22Rv1 (cell line): ENCODE measurements around the gene CDC42BPG.

Experiments
- ZFX ChIP-seq: fragments of 450-650 bp; IDR thresholded peaks from 2 replicates; pipeline ENCODE4 v1.6.1; 2017; ENCODE audit warnings: antibody characterized with exemption, borderline replicate concordance
- TF ChIP-seq, protein P1 (sequence below): fragments of 450-650 bp; IDR thresholded peaks from 2 replicates; pipeline ENCODE4 v1.5.1; 2017; ENCODE audit warnings: mild to moderate bottlenecking

DNA sequence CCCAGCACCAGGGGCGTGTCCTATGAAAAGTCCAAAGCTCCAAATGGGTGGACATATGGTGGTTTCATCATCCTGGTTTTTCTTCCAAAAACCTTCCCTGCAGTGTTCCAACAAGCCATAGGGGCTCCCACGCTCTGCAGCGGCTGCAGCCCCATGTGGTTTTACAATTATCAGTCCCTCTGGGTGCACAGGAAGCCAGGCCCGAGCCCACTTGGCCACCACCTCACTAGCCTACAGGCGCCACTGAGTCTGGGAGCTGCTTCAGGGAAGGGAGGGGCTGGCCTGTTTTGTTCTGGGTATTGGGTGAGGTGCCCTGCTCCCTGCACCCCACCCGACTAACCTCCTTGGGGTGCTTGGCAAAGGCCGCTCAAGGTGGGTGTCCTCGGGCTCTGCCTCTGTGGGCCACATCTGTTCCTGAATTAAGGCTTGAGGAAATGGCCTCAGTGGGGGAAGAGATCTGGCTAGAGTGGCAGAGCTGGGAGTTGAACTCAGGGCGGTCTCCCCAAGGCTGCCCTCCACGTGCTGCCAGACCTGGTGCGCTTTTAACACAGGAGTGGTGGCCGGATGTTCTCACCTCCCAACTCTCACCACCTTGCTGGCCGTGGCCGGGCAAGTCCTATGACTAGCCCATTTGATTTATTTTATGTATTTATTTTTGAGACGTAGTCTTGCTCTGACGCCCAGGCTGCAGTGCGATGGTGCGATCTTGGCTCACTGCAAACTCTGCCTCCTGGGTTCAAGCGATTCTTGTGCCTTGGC is 5.3 kb upstream of the CDC42BPG start:
- TF ChIP-seq, protein P1, sequence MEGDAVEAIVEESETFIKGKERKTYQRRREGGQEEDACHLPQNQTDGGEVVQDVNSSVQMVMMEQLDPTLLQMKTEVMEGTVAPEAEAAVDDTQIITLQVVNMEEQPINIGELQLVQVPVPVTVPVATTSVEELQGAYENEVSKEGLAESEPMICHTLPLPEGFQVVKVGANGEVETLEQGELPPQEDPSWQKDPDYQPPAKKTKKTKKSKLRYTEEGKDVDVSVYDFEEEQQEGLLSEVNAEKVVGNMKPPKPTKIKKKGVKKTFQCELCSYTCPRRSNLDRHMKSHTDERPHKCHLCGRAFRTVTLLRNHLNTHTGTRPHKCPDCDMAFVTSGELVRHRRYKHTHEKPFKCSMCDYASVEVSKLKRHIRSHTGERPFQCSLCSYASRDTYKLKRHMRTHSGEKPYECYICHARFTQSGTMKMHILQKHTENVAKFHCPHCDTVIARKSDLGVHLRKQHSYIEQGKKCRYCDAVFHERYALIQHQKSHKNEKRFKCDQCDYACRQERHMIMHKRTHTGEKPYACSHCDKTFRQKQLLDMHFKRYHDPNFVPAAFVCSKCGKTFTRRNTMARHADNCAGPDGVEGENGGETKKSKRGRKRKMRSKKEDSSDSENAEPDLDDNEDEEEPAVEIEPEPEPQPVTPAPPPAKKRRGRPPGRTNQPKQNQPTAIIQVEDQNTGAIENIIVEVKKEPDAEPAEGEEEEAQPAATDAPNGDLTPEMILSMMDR: no peak
- no peak for TF ChIP-seq ZFX
